AG04450 (cell line): ENCODE measurements around the gene CNTNAP2. TPM values are rescaled to one million over a fixed set of nuclear protein-coding genes. Genes with fewer than 3 reads are reported as not detected.
"Not testable (repeated sequence)": the region's sequence is repeated elsewhere in the genome, so short reads cannot be mapped to it uniquely, and the experiment has no call there.

Experiments used
- CTCF ChIA-PET: fragments of 300-600, 350-600 bp; formaldehyde crosslinking; extraction: SDS; loops from one replicate; lab custom pipeline; 2022; ENCODE audit warnings: antibody characterized with exemption, inconsistent platforms; lab: Charles Lee
- POLR2A ChIA-PET: fragments of 350-600 bp; formaldehyde crosslinking; extraction: SDS; loops from one replicate; lab custom pipeline; 2021; ENCODE audit warnings: antibody characterized with exemption, inconsistent platforms; lab: Yijun Ruan, JAX
- DNase-seq: peaks from one replicate; pipeline ENCODE4 v3.0.0-alpha.2; 2011; ENCODE audit warnings: low read depth, low spot score
- H3K27ac ChIP-seq: one replicate; pipeline ENCODE4 v1.5.1; 2012; ENCODE audit warnings: low read depth, low read length, control low read depth
- H3K27me3 ChIP-seq: one replicate; pipeline ENCODE4 v1.6.0; 2012; ENCODE audit warnings: low read length; ENCODE audit not compliant: control insufficient read depth, insufficient read depth
- H3K4me3 ChIP-seq: 2 replicates; pipeline ENCODE4 v1.5.1; 2011; ENCODE audit warnings: mild to moderate bottlenecking, low read depth, low read length, control low read depth
- H3K9me3 ChIP-seq: 2 replicates; pipeline ENCODE4 v1.5.1; 2012; ENCODE audit warnings: low read length; ENCODE audit not compliant: control insufficient read depth, insufficient read depth
- CTCF ChIP-seq: IDR thresholded peaks from 2 replicates; pipeline ENCODE4 v1.5.1; 2011; ENCODE audit warnings: low read depth, low read length, control low read depth, inconsistent platforms
- polyA plus RNA-seq: library from polyadenylated mRNA; depleted of rRNA; stranded (reverse); fragments of >200 nt; gene quantifications from 2 replicates; pipeline ENCODE4 v1.2.3, GENCODE V29; 2011
- small RNA-seq: library from RNA; depleted of rRNA; stranded (forward); fragments of <200 nt; gene quantifications from one replicate; pipeline ENCODE3, GENCODE V24; 2012; ENCODE audit warnings: low read depth; ENCODE audit not compliant: insufficient read length

CNTNAP2 gene
- polyA plus RNA-seq, 1 experiment, result not detected

DNA sequence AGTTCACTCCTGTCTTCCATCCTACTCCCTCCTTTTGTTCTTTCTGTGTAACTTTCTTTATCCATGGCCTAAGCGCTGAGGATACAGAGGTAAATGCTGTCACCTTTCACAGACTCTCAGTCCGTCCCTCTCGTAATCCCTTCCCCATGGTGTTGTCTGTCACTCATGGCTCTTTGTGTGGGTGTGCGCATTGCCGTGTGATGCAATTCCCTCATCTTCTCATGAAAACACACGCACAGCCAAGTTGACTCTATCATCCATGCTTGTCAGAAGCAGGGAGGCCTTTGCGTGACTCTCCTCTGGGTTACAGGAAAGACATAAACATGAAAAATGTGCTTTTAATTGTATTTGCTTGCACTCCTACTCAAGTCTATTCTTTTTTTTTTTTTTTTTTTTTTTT is 2348.3 kb downstream of the CNTNAP2 start:
- ChIA-PET POLR2A (no interaction called here), CTCF (no interaction called here)
- H3K9me3 ChIP-seq, result peaks cover 14% of the 10 kb centered on the region
- no peak for DNase-seq
- no peak overlapping the region for H3K27ac ChIP-seq
- no peaks in the 10 kb centered on the region for H3K27me3 ChIP-seq
- no peak overlapping the region for H3K4me3 ChIP-seq
- TF ChIP-seq CTCF, result no peak

DNA sequence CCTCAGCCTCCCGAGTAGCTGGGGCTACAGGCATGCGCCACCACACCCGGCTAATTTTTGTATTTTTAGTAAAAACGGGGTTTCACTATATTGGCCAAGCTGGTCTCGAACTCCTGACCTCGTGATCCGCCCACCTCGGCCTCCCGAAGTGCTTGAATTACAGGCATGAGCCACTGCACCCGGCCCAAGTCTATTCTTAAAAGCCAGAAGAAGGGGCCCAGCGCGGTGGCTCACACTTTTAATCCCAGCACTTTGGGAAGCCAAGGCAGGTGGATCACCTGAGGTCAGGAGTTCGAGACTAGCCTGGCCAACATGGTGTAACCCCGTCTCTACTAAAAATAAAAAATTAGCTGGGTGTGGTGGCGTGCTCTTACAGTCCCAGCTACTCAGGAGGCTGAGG is 2348.8 kb downstream of the CNTNAP2 start:
- CTCF ChIA-PET, DNase-seq, H3K4me3 ChIP-seq, H3K27me3 ChIP-seq, H3K27ac ChIP-seq, POLR2A ChIA-PET: not testable (repeated sequence)
- H3K9me3 ChIP-seq, result peaks cover 14% of the 10 kb centered on the region

DNA sequence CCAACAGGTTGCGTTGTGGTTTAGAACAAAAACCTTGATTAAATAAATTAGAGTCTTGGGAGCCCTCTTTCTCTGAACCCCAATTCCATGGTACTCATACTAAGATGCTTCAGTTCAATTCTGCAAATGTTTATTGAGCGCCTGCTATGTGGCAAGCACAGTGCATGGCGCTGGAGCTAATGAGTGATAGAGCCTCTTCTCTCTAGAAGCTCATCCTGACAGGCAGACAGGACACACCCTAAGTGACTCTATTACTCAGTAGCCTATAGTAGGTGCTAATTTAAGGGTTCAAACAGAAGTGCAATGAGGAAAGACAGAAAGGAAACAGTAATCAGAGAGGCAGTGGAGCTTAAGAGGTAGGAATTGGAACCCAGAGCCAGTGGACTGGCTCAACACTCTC is 2349.5 kb downstream of the CNTNAP2 start:
- no peak overlapping the region for H3K27ac ChIP-seq
- no peaks in the 10 kb centered on the region for H3K27me3 ChIP-seq
- H3K9me3 ChIP-seq, result peaks cover 14% of the 10 kb centered on the region
- no peak for DNase-seq
- TF ChIP-seq CTCF, result no peak
- H3K4me3 ChIP-seq, result no peak overlapping the region
- CTCF ChIA-PET, result no interaction called here
- POLR2A ChIA-PET, result no interaction called here

GRCh38 chr7:148468700-148469098 is 2352.1 kb downstream of the CNTNAP2 start:
- Histone ChIP-seq H3K27me3 (no peaks in the 10 kb centered on the region), H3K4me3 (no peak overlapping the region), H3K9me3 (peaks cover 14% of the 10 kb centered on the region), H3K27ac (no peak overlapping the region)
- CTCF ChIA-PET, result no interaction called here
- TF ChIP-seq CTCF, result no peak
- POLR2A ChIA-PET, result no interaction called here
- no peak for DNase-seq

Small RNA genes lying within 50 kb of the gene (small RNA-seq; reads per million reads assigned to genes)
- gene AC005518.2 (not detected), gene MIR548F4 (not detected), gene RANP2 (not detected), gene RF00012 (not detected), gene RF00019 (not detected), gene RF02271 (not detected), gene RN7SL456P (not detected), gene RN7SL72P (not detected), gene RNA5SP249 (not detected), gene RNU6-1184P (not detected)
